A549 treated with GW870086 at 1 μM for 4 hours (cell line): ENCODE data around the gene SLC66A3. TPM values are rescaled to one million over a fixed set of nuclear protein-coding genes. Genes with fewer than 3 reads are reported as not detected.

Experiments used
- total RNA-seq: library from RNA; stranded (reverse); fragments of 200-300 nt; extraction: Qiagen RNA extraction; gene quantifications from 5 replicates; pipeline ENCODE4 v1.2.3, GENCODE V29; 2022; ENCODE audit warnings: low read depth

Gene SLC66A3
- 35.7 to 39.6 TPM (median 37.6 TPM) in 5 replicates for total RNA-seq

DNA sequence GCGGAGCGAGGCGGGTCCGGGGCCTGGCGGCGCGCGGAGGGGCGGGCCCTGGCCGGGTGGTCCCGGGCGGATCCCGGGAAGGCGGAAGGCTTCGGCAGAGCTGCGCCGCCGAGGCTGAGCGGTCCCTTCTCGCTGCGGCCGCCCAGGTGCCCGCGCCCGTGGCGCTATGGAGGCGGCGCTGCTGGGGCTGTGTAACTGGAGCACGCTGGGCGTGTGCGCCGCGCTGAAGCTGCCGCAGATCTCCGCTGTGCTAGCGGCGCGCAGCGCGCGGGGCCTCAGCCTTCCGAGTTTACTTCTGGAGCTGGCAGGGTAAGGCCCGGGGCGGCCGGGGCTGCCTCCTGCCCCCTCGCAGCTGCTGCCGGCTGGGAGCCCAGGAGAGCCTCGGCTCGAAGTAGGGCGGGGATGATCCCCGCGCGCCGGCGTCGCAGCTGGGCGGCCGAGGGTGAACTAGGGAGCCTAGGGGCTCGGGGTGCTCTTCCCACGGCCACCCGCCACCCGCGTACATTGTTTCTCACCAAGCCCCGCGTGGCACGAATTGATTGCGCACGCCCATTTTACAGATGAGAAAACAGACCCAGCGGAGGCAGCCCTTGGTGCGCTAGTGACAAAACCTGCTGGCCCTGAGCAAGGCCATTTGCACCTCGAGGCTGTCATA is at the start of gene SLC66A3:
Gene SLC66A3 (plus strand): TSS at position 87 of the 655 bp plus-strand sequence. CDS start 80 bp downstream, at position 167.

Other genes with a start within 250 kb of the SLC66A3 start
- 24.7 to 51.1 TPM (median 41.5 TPM) in 5 replicates for gene KCNF1, start 243.5 kb upstream of the SLC66A3 start, total RNA-seq
- 18.3 to 28.2 TPM (median 26.7 TPM) in 5 replicates for gene ROCK2, start 189.2 kb downstream of the SLC66A3 start, total RNA-seq